Amygdala (tissue), 56 donors: ENCODE measurements around the gene FEM1B.

ENCODE experiments used
- DNase-seq, 56 donors: peaks; one replicate each; lab custom pipeline; 2025; lab: John Stamatoyannopoulos, UW

Gene FEM1B

GRCh38 chr15:68317281-68318007 lies 39.9 kb downstream of the FEM1B start:
- DNase-seq, result no peak

GRCh38 chr15:68318008-68318835 lies 40.7 kb downstream of the FEM1B start:
- DNase-seq, result no peak

- no peak for DNase-seq
Observed at GRCh38 chr15:68318931-68319909, 41.7 kb downstream of the FEM1B start.

GRCh38 chr15:68319997-68320396 lies 42.5 kb downstream of the FEM1B start:
- no peak for DNase-seq

GRCh38 chr15:68321229-68321628 lies 43.7 kb downstream of the FEM1B start:
- DNase-seq, result no peak

GRCh38 chr15:68322796-68323195 lies 45.3 kb downstream of the FEM1B start:
- no peak for DNase-seq

GRCh38 chr15:68325726-68326125 lies 48.2 kb downstream of the FEM1B start:
- no peak for DNase-seq

GRCh38 chr15:68326711-68327354 lies 49.3 kb downstream of the FEM1B start:
- no peak for DNase-seq

GRCh38 chr15:68328443-68328842 lies 50.9 kb downstream of the FEM1B start:
- no peak for DNase-seq

GRCh38 chr15:68328964-68329363 lies 51.4 kb downstream of the FEM1B start:
- DNase-seq, result no peak

GRCh38 chr15:68330416-68330815 lies 52.9 kb downstream of the FEM1B start:
- DNase-seq, result no peak

GRCh38 chr15:68330901-68331300 lies 53.4 kb downstream of the FEM1B start:
- peak in 25 of 56 donors; percentile 2 to 50 (median 21) for DNase-seq

- DNase-seq, result no peak
Observed at GRCh38 chr15:68332266-68332665, 54.7 kb downstream of the FEM1B start.

GRCh38 chr15:68333775-68334470 lies 56.4 kb downstream of the FEM1B start:
- no peak for DNase-seq

GRCh38 chr15:68334661-68335124 lies 57.1 kb downstream of the FEM1B start:
- DNase-seq, result peak in 3 of 56 donors; percentile 16 to 48 (median 26)

- DNase-seq, result peak in 32 of 56 donors; percentile 4 to 55 (median 25)
Observed at GRCh38 chr15:68335251-68335650, 57.7 kb downstream of the FEM1B start.

GRCh38 chr15:68335655-68336054 lies 58.1 kb downstream of the FEM1B start:
- peak in 4 of 56 donors; percentile 4 to 39 (median 10) for DNase-seq

GRCh38 chr15:68336516-68336915 lies 59.0 kb downstream of the FEM1B start:
- no peak for DNase-seq

- no peak for DNase-seq
Observed at GRCh38 chr15:68337826-68338225, 60.3 kb downstream of the FEM1B start.
